ENCODE measurements around the gene HOXD11.
A peak's percentile ranks its signal among the peaks of the same experiment; 100 is the strongest.

The HOXD11 gene

GRCh38 chr2:176136374-176137251 is 29.5 kb downstream of the HOXD11 start:
- DNase-seq = peak; percentile 81

GRCh38 chr2:176137252-176137580 is 30.1 kb downstream of the HOXD11 start:
- DNase-seq = no peak

- DNase-seq = no peak
Measured at GRCh38 chr2:176137906-176138305, 30.8 kb downstream of the HOXD11 start.

GRCh38 chr2:176138526-176138922 is 31.4 kb downstream of the HOXD11 start:
- no peak for DNase-seq

GRCh38 chr2:176138923-176139660 is 32.0 kb downstream of the HOXD11 start:
- DNase-seq = no peak

- peak; percentile 86 for DNase-seq
Measured at GRCh38 chr2:176139661-176140512, 32.8 kb downstream of the HOXD11 start.

GRCh38 chr2:176140513-176141317 is 33.6 kb downstream of the HOXD11 start:
- DNase-seq = peak; percentile 83

- DNase-seq = no peak
Measured at GRCh38 chr2:176142281-176142680, 35.2 kb downstream of the HOXD11 start.

- DNase-seq = no peak
Measured at GRCh38 chr2:176145085-176145969, 38.2 kb downstream of the HOXD11 start.

GRCh38 chr2:176146101-176146500 is 39.0 kb downstream of the HOXD11 start:
- DNase-seq = no peak

GRCh38 chr2:176146645-176147044 is 39.6 kb downstream of the HOXD11 start:
- no peak for DNase-seq

- DNase-seq = no peak
Measured at GRCh38 chr2:176147210-176147799, 40.2 kb downstream of the HOXD11 start.

GRCh38 chr2:176147800-176148496 is 40.9 kb downstream of the HOXD11 start:
- no peak for DNase-seq

GRCh38 chr2:176148751-176149421 is 41.8 kb downstream of the HOXD11 start:
- no peak for DNase-seq

- no peak for DNase-seq
Measured at GRCh38 chr2:176149481-176149938, 42.4 kb downstream of the HOXD11 start.

- DNase-seq = no peak
Measured at GRCh38 chr2:176149939-176150583, 43.0 kb downstream of the HOXD11 start.

- no peak for DNase-seq
Measured at GRCh38 chr2:176150584-176151441, 43.7 kb downstream of the HOXD11 start.

Data from fibroblast of upper back skin (primary cell).